Testis (tissue), 2 donors: ENCODE data around the gene C12orf75.
"Not testable (repeated sequence)": the region's sequence is repeated elsewhere in the genome, so short reads cannot be mapped to it uniquely, and the experiment has no call there.

Source experiments
- CTCF ChIP-seq, 3 experiments: fragments of 450-650 bp in 2 of 3; fragments of 200-600 bp in 1 of 3; sonication (generic) in 1 of 3; IDR thresholded peaks; one replicate each; pipeline ENCODE4 v1.5.1; 2016 to 2019; ENCODE audit warnings: antibody characterized with exemption in 3 of 3, mild to moderate bottlenecking in 2 of 3, moderate library complexity in 1 of 3
- POLR2A ChIP-seq: fragments of 450-650 bp; IDR thresholded peaks from one replicate; pipeline ENCODE4 v1.6.1; 2017; ENCODE audit warnings: antibody characterized with exemption, mild to moderate bottlenecking, moderate library complexity

DNA sequence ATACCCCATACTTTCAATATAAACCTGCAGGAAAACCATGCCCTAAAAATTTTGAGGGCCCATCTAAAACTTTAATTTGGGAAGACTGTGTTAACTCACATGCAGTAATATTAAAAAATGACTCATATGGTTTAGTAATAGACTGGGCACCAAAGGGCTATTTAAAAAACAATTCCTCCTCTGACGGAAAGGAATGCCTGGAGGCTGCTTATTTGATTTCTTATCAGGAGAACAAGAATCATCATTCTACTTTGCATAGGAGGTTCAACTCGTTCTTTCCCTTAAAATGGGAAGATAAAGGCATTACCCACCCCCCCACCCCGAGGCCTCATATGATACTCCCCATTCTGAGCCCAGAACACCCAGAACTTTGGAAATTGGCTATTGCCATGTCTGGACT, 18.6 kb upstream of the C12orf75 start:
- TF ChIP-seq CTCF (IDR thresholded peaks at IDR 0.05); POLR2A: not testable (repeated sequence)
